ENCODE measurements around the gene LENEP. TPM values are rescaled to one million over a fixed set of nuclear protein-coding genes. Genes with fewer than 3 reads are reported as not detected.
"Not testable (repeated sequence)": the region's sequence is repeated elsewhere in the genome, so short reads cannot be mapped to it uniquely, and the experiment has no call there.

The LENEP gene
- total RNA-seq, 2 experiments from 2014 or later, result 0.85 to 1.0 TPM

GRCh38 chr1:154972213-154972516, 21.2 kb upstream of the LENEP start:
- CTCF ChIA-PET, result interaction anchor here (0.6 to 6.4 kb wide), 7 partner anchors 11 to 38 kb away, joined by 3 to 26 read pairs (median 7); partner anchors contain the start of genes FLAD1, LENEP, PMVK and PYGO2
- no peak overlapping the region for H3K27ac Mint-ChIP-seq
- peaks cover 48% of the 10 kb centered on the region for H3K4me1 Mint-ChIP-seq
- peaks cover 33% of the 10 kb centered on the region for H3K36me3 Mint-ChIP-seq (ENCODE audit: low read depth)
- POLR2A ChIA-PET, result no interaction called here
- H3K27me3 Mint-ChIP-seq, result no peaks in the 10 kb centered on the region
- no peak overlapping the region for H3K4me3 Mint-ChIP-seq
- no peak for DNase-seq
- no peaks in the 10 kb centered on the region for H3K9me3 Mint-ChIP-seq

DNA sequence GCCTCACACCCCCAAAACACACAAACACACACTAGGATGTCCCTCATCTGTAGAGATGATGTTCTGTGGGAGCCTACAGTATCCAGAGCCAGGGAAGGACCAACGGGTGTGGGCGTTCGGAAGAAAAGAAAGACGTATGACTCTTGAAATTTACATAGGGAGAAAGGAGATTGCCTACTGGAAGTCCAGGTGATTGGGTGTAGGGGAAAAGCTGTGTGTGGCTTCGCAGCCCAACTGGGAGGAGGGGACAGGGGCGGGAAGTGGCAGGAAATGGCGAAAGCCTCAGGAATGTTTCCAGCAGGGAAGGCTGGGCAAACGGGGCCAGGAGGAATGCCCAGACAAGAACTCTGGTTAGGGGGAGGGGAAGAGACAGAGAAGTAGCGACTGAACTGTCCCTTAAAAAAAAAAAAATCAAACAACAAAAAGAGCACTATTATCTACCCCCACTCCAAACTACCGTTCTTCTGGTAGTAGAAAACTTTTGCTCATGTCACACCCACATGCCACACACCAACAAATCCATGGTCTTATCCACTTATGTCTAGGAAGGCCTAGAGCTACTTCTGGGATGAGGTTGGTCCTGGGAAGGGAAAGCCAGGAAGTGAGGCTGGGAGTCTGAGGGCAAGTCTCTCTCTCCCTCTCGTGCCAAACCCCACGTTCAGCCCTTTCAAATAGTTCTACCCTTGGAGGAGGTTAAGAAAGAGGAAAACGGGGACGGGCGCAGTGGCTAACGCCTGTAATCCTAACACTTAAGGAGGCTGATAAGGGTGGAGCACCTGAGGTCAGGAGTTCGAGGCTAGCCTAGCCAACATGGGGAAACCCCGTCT, 20.7 kb upstream of the LENEP start:
- CTCF ChIA-PET, result interaction anchor here (0.6 to 6.4 kb wide), 11 partner anchors 11 to 89 kb away, joined by 3 to 26 read pairs (median 5); partner anchors contain the start of genes FLAD1, PBXIP1, PMVK and PYGO2
- peaks cover 43% of the 10 kb centered on the region for H3K4me1 Mint-ChIP-seq
- no peak for DNase-seq
- H3K36me3 Mint-ChIP-seq (ENCODE audit: low read depth), result peaks cover 32% of the 10 kb centered on the region
- no peaks in the 10 kb centered on the region for H3K9me3 Mint-ChIP-seq
- POLR2A ChIA-PET, result interaction anchor here (1.6 kb wide), 1 partner anchor 22 kb away, joined by 6 read pairs; no protein-coding TSS in a partner anchor
- no peak overlapping the region for H3K27ac Mint-ChIP-seq
- H3K27me3 Mint-ChIP-seq, result no peaks in the 10 kb centered on the region
- no peak overlapping the region for H3K4me3 Mint-ChIP-seq

GRCh38 chr1:154973344-154974101, 19.9 kb upstream of the LENEP start:
- Mint-ChIP-seq H3K27me3 (no peaks in the 10 kb centered on the region), H3K36me3 (ENCODE audit: low read depth) (peaks cover 32% of the 10 kb centered on the region), H3K4me1 (peaks cover 42% of the 10 kb centered on the region), H3K4me3 (no peak overlapping the region), H3K9me3 (no peaks in the 10 kb centered on the region), H3K27ac (no peak overlapping the region)
- CTCF ChIA-PET, result interaction anchor here (0.8 to 6.4 kb wide), 15 partner anchors 10 to 248 kb away, joined by 3 to 26 read pairs (median 5); partner anchors contain the start of genes FLAD1, KRTCAP2, PBXIP1 and PMVK
- POLR2A ChIA-PET, result interaction anchor here (0.6 to 1.6 kb wide), 4 partner anchors 12 to 374 kb away, joined by 3 to 6 read pairs (median 4); partner anchors contain the start of gene PYGO2
- peak; percentile 96 for DNase-seq

DNA sequence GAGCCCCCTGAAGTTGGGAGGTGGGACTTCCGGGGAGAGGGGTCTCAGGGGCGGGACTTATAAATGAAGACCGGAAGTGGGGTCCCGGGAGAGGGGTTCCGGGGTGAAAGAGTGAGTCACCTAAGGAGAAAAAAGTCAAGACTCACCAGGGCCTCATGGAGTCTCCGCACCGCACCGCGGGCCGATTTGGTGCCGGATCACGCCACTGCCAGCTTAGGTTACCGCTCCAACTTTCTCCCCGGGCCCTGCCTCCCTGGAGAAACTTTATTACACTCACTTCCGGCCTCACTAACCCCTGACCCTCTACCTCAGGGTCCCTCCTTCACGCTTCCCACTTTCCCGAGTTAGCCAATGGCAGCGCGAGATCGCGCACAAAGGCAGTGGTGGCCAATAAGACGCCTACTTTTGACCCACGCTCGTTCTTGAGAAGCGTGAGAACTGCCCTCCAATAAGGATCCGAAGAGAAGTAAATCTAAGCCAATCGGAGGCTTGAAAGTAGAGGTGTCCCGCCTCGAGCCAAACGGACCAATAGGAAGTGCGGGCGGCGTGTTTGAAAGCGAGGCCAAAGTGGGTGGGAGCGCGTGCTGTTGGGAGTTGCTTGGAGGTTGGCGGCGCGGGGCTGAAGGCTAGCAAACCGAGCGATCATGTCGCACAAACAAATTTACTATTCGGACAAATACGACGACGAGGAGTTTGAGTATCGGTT, 19.1 kb upstream of the LENEP start, which contains the start of gene CKS1B:
TSS of gene CKS1B (plus strand) at position 580 of the 706 bp plus-strand sequence. CDS start at position 645, 65 bp downstream.
- H3K4me1 Mint-ChIP-seq, result peaks cover 40% of the 10 kb centered on the region
- CTCF ChIA-PET, result interaction anchor here (0.8 to 6.4 kb wide), 15 partner anchors 9 to 247 kb away, joined by 3 to 26 read pairs (median 5); partner anchors contain the start of genes FLAD1, KRTCAP2, PBXIP1 and PMVK
- H3K9me3 Mint-ChIP-seq, result no peaks in the 10 kb centered on the region
- DNase-seq, result peak; percentile 98
- peaks cover 33% of the 10 kb centered on the region for H3K36me3 Mint-ChIP-seq (ENCODE audit: low read depth)
- no peak within 1 kb of the TSS for H3K27ac Mint-ChIP-seq
- H3K27me3 Mint-ChIP-seq, result no peaks in the 10 kb centered on the region
- H3K4me3 Mint-ChIP-seq, result no peak within 1 kb of the TSS
- POLR2A ChIA-PET, result interaction anchor here (0.6 to 1.6 kb wide), 4 partner anchors 13 to 375 kb away, joined by 3 to 6 read pairs (median 4); partner anchors contain the start of gene PYGO2

GRCh38 chr1:154974808-154975408, 18.5 kb upstream of the LENEP start:
- H3K27ac Mint-ChIP-seq, result no peak overlapping the region
- H3K4me3 Mint-ChIP-seq, result no peak overlapping the region
- H3K4me1 Mint-ChIP-seq, result peaks cover 39% of the 10 kb centered on the region
- no peaks in the 10 kb centered on the region for H3K9me3 Mint-ChIP-seq
- H3K36me3 Mint-ChIP-seq (ENCODE audit: low read depth), result peaks cover 33% of the 10 kb centered on the region
- H3K27me3 Mint-ChIP-seq, result no peaks in the 10 kb centered on the region
- DNase-seq, result peak; percentile 97
- CTCF ChIA-PET, result interaction anchor here (1.2 to 6.4 kb wide), 5 partner anchors 8 to 110 kb away, joined by 3 to 26 read pairs (median 9); partner anchors contain the start of genes FLAD1, PBXIP1 and PYGO2
- POLR2A ChIA-PET, result interaction anchor here (0.5 to 1.6 kb wide), 3 partner anchors 13 to 20 kb away, joined by 3 to 6 read pairs (median 5); partner anchors contain the start of gene PYGO2

- Mint-ChIP-seq H3K27me3 (no peaks in the 10 kb centered on the region), H3K36me3 (ENCODE audit: low read depth) (peaks cover 36% of the 10 kb centered on the region), H3K4me1 (peaks cover 39% of the 10 kb centered on the region), H3K27ac (no peak overlapping the region), H3K9me3 (no peaks in the 10 kb centered on the region), H3K4me3 (no peak overlapping the region)
- DNase-seq, result peak; percentile 71
- ChIA-PET CTCF (interaction anchor here (1.6 to 6.4 kb wide), 2 partner anchors 8 to 42 kb away, joined by 3 to 26 read pairs; partner anchors contain the start of gene FLAD1), POLR2A (no interaction called here)
Observed at GRCh38 chr1:154975409-154976059, 17.9 kb upstream of the LENEP start.

GRCh38 chr1:154977762-154978161, 15.6 kb upstream of the LENEP start:
- H3K27me3 Mint-ChIP-seq, POLR2A ChIA-PET, H3K9me3 Mint-ChIP-seq, DNase-seq: not testable (repeated sequence)
- Mint-ChIP-seq H3K4me3 (peak overlapping the region; percentile 17), H3K4me1 (peaks cover 27% of the 10 kb centered on the region), H3K27ac (peak overlapping the region; percentile 79), H3K36me3 (ENCODE audit: low read depth) (peaks cover 34% of the 10 kb centered on the region)
- CTCF ChIA-PET, result interaction anchor here (0.9 kb wide), 1 partner anchor 30 kb away, joined by 3 read pairs; no protein-coding TSS in a partner anchor

DNA sequence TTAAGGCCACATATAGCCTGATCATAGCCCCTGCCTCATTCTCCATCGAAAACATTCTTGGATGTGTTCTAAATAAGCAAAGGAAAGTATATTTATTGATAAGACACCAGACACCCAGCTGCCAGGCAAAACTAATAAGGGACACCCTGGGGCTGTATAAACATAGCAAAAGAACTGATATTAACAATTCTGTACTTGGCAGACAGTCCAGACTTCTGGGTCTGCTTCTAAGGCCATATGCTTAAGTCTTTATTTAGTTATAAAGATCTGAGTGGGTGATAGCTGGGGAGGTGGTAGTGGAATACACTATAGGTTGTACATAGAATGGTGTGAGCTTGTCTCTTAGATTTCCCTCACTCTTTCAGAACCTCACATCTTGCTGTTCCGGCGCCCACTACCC, 15.0 kb upstream of the LENEP start:
- peaks cover 23% of the 10 kb centered on the region for H3K4me1 Mint-ChIP-seq

GRCh38 chr1:154982341-154982740, 11.0 kb upstream of the LENEP start:
- ChIA-PET POLR2A (no interaction called here), CTCF (interaction anchor here (0.8 to 4.5 kb wide), 4 partner anchors 10 to 34 kb away, joined by 3 to 29 read pairs (median 28); partner anchors contain the start of genes CKS1B, LENEP, PYGO2 and SHC1)
- Mint-ChIP-seq H3K27ac (no peak overlapping the region), H3K9me3 (no peaks in the 10 kb centered on the region), H3K27me3 (no peaks in the 10 kb centered on the region), H3K36me3 (ENCODE audit: low read depth) (peaks cover 28% of the 10 kb centered on the region), H3K4me1 (peaks cover 34% of the 10 kb centered on the region), H3K4me3 (no peak overlapping the region)
- DNase-seq, result no peak

More for the DNA sequence above, 15.0 kb upstream of the LENEP start:
- peaks cover 34% of the 10 kb centered on the region for H3K36me3 Mint-ChIP-seq (ENCODE audit: low read depth)
- ChIA-PET POLR2A (no interaction called here), CTCF (interaction anchor here (1.7 kb wide), 1 partner anchor 39 kb away, joined by 3 read pairs; no protein-coding TSS in a partner anchor)
- DNase-seq, result no peak
- no peak overlapping the region for H3K4me3 Mint-ChIP-seq
- H3K27me3 Mint-ChIP-seq, result no peaks in the 10 kb centered on the region
- peak overlapping the region; percentile 62 for H3K27ac Mint-ChIP-seq
- no peaks in the 10 kb centered on the region for H3K9me3 Mint-ChIP-seq

DNA sequence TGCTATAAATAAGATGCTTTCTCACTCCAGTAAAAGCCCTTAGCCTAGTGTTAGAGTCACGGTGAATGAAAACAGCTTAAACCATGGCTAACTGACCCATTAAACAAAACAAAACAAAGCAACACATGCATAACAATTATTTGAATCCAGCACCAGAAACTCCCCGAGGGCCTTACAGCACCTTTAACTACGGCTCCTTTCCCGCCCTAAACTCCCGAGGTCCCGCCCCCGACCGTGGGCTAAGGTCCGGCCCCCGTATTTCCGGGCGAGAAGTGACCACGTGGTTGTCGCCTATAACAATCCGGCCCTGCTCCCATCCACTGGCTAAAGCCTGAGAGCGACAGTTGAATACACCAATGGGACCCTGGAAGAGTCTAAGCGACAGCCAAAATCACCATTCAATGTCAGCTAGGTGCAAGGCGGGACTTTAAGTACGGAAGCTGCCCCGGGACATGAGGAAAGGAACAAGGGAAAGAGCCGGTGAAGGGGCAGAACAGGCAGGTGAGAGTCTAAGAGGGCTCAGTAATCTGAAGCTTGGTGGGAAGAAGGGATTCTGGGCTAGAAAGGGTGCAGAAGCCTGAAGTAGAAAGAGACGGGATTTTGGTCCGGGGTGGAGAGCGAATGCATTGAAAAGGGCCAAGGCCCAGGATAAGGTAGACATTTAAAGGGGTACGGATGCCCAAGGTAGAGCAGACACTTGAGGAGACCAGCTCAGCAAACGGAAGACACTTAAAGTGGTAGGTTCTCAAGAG, 10.3 kb upstream of the LENEP start, which contains the start of gene FLAD1:
TSS of gene FLAD1 (plus strand) at position 448 of the 752 bp plus-strand sequence. CDS start 351 bp downstream, outside the sequence.
- DNase-seq, result peak; percentile 98
- Mint-ChIP-seq H3K36me3 (ENCODE audit: low read depth) (peaks cover 24% of the 10 kb centered on the region), H3K27ac (no peak within 1 kb of the TSS), H3K4me3 (no peak within 1 kb of the TSS), H3K9me3 (no peaks in the 10 kb centered on the region), H3K27me3 (no peaks in the 10 kb centered on the region), H3K4me1 (peaks cover 33% of the 10 kb centered on the region)
- POLR2A ChIA-PET, result interaction anchor here (0.9 to 1.7 kb wide), 4 partner anchors 14 to 102 kb away, joined by 3 to 7 read pairs (median 3); no protein-coding TSS in a partner anchor
- CTCF ChIA-PET, result interaction anchor here (0.6 to 4.5 kb wide), 14 partner anchors 11 to 853 kb away, joined by 3 to 29 read pairs (median 4); partner anchors contain the start of genes CKS1B, LENEP, PMVK and PYGO2
